ENCODE data around the gene ZNF385C. TPM values are rescaled to one million over a fixed set of nuclear protein-coding genes. Genes with fewer than 3 reads are reported as not detected.

Gene ZNF385C
- total RNA-seq, 1 experiment from 2014 or later: 2.8 TPM

DNA sequence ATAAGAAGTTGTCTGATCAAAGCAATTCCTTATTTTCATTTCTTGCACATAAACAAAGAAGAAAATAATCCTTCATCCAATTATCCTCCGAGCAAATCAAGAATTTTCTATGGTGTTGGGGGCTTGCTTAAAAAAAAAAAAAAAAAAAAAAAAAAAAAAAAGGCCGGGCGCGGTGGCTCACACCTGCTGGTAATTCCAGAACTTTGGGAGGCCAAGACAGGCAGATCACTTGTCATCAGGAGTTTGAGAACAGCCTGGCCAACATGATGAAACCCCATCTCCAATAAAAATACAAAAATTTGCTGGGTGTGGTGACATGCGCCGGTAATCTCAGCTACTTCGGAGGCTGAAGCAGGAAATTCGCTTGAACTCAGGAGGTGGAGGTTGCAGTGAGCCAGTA lies 112.4 kb downstream of the ZNF385C start:
- Histone ChIP-seq H3K27me3 (ENCODE audit: insufficient read depth, low read length) (no peaks in the 10 kb centered on the region), H4K8ac (replicated peaks; ENCODE audit: insufficient read length, low read depth, low read length) (no peak overlapping the region), H3K4me2 (ENCODE audit: insufficient read depth, insufficient read length, low read length) (no peak overlapping the region), H2AK5ac (ENCODE audit: insufficient read length, low read length) (no peak overlapping the region), H3K79me1 (ENCODE audit: insufficient read depth, low read depth, low read length, poor library complexity, severe bottlenecking) (no peaks in the 10 kb centered on the region), H3K27ac (ENCODE audit: insufficient read length, low read depth, low read length) (no peak overlapping the region), H2AFZ (ENCODE audit: low read length) (no peak overlapping the region), H4K5ac (ENCODE audit: insufficient read length, low read depth, low read length) (no peak overlapping the region), H3K4ac (ENCODE audit: low read depth, low read length) (no peak overlapping the region), H2BK20ac (ENCODE audit: low read depth, low read length, poor library complexity, severe bottlenecking) (no peak overlapping the region), H2BK120ac (ENCODE audit: low read depth, low read length, poor library complexity, severe bottlenecking) (no peak overlapping the region), H3K23me2 (ENCODE audit: insufficient read length, low read depth, low read length, poor library complexity, severe bottlenecking) (no peaks in the 10 kb centered on the region), H2BK5ac (ENCODE audit: insufficient read length, low read length) (no peak overlapping the region), H3K56ac (ENCODE audit: insufficient read length, low read depth, low read length) (no peak overlapping the region), H3K18ac (ENCODE audit: insufficient read length, low read depth, low read length) (no peak overlapping the region), H2BK15ac (ENCODE audit: low read depth, low read length) (no peak overlapping the region), H3K4me1 (ENCODE audit: insufficient read depth, low read length) (no peaks in the 10 kb centered on the region), H3K14ac (ENCODE audit: insufficient read depth, low read length) (no peak overlapping the region), H3K9me3 (ENCODE audit: control insufficient read depth, low read depth, low read length) (no peaks in the 10 kb centered on the region), H2BK12ac (ENCODE audit: insufficient read length, low read depth, low read length) (no peak overlapping the region), H3K79me2 (ENCODE audit: insufficient read depth, low read length) (no peaks in the 10 kb centered on the region), H3K23ac (ENCODE audit: insufficient read length, low read depth, low read length) (no peak overlapping the region), H4K91ac (ENCODE audit: insufficient read length, low read depth, low read length) (no peak overlapping the region), H3K9ac (ENCODE audit: extremely low read depth, insufficient read length, low read length) (no peak overlapping the region), H4K20me1 (ENCODE audit: control insufficient read depth, insufficient read depth, insufficient read length) (no peaks in the 10 kb centered on the region), H3T11ph (ENCODE audit: low read length) (no peak overlapping the region)
- no peaks in the 10 kb centered on the region for H3K27me3 Mint-ChIP-seq (ENCODE audit: low read depth)
- TF ChIP-seq CTCF (conservative IDR thresholded peaks at IDR 0.05): no peak
- no peaks in the 10 kb centered on the region for H3K9me3 Mint-ChIP-seq
- no peak overlapping the region for H3K4me3 Mint-ChIP-seq
- peaks cover 55 to 98% (median 94%) of the 10 kb centered on the region in 3 experiments for H3K36me3 Mint-ChIP-seq (ENCODE audit: insufficient read depth in 1 of 3, low read depth in 3 of 3)
- WGBS (ENCODE audit: extremely low coverage, insufficient read length, low lambda C conversion rate): no CpG with 5 or more reads among the region's 8 CpGs
- DNase-seq: no peak
- no peaks in the 10 kb centered on the region for H3K4me1 Mint-ChIP-seq
- H3K27ac Mint-ChIP-seq: peak overlapping the region in 1 of 3 experiments; percentile 55; a peak in 1 of 7 replicates

Data from H9 (cell line).